ENCODE results near the gene RNF224.

GRCh38 chr9:137221506-137222111 lies 5.7 kb upstream of the RNF224 start:
- no peak for TF ChIP-seq CTCF (conservative IDR thresholded peaks at IDR 0.05; ENCODE audit: low read depth, low read length)
- TF ChIP-seq EZH2 (IDR thresholded peaks at IDR 0.05; ENCODE audit: low read length, unreplicated experiment) = no peak
- no peak for TF ChIP-seq EZH2phosphoT487 (IDR thresholded peaks at IDR 0.05; ENCODE audit: borderline replicate concordance, low read length)

All from PC-3 (cell line).